Small intestine (tissue), 7 donors: ENCODE measurements around the gene FABP3. TPM values are rescaled to one million over a fixed set of nuclear protein-coding genes. Genes with fewer than 3 reads are reported as not detected.

Experiments
- DNase-seq, 2 donors: peaks; one replicate each; pipeline versions ENCODE4 v3.0.0 to v3.0.0-alpha.2; 2013
- FAIRE-seq: peaks from 2 replicates; lab custom pipeline; 2012; peaks lifted over from hg19 to GRCh38; lab: Jason Lieb, UNC
- H3K27ac ChIP-seq, 3 donors: one replicate each; pipeline ENCODE4 v1.5.1; 2013; ENCODE audit warnings: low read length in 2 of 3, mild to moderate bottlenecking in 2 of 3, control low read depth in 1 of 3, inconsistent platforms in 1 of 3, low read depth in 1 of 3, moderate library complexity in 1 of 3
- H3K27me3 ChIP-seq, 3 donors: one replicate each; pipeline ENCODE4 v1.6.1; 2013; ENCODE audit warnings: low read length in 3 of 3, inconsistent platforms in 1 of 3; ENCODE audit not compliant: control insufficient read depth in 3 of 3, insufficient read depth in 3 of 3
- H3K36me3 ChIP-seq, 3 donors: one replicate each; pipeline ENCODE4 v1.6.1; 2013; ENCODE audit warnings: low read length in 3 of 3, inconsistent platforms in 1 of 3, low read depth in 1 of 3, mild to moderate bottlenecking in 1 of 3, moderate library complexity in 1 of 3; ENCODE audit not compliant: control insufficient read depth in 3 of 3, insufficient read depth in 2 of 3
- H3K4me1 ChIP-seq, 3 donors: one replicate each; pipeline ENCODE4 v1.6.1; 2013; ENCODE audit warnings: low read length in 2 of 3, inconsistent platforms in 1 of 3, low read depth in 1 of 3, mild to moderate bottlenecking in 1 of 3, moderate library complexity in 1 of 3; ENCODE audit not compliant: control insufficient read depth in 3 of 3, insufficient read depth in 2 of 3
- H3K4me3 ChIP-seq, 3 donors: one replicate each; pipeline ENCODE4 v1.5.1; 2013; ENCODE audit warnings: low read length in 3 of 3, control low read depth in 1 of 3, inconsistent platforms in 1 of 3, low read depth in 1 of 3, mild to moderate bottlenecking in 1 of 3, moderate library complexity in 1 of 3
- H3K9me3 ChIP-seq, 2 donors: one replicate each; pipeline ENCODE4 v1.6.1; 2013; ENCODE audit warnings: low read depth in 1 of 2, low read length in 1 of 2; ENCODE audit not compliant: control insufficient read depth in 2 of 2, insufficient read depth in 1 of 2
- WGBS, 3 donors: extraction: QIAGEN DNeasy Blood & Tissue Kit; methylation state at CpG; one replicate each; pipeline ENCODE4 v1.1.7; 2013; 5-methylcytosine and 5-hydroxymethylcytosine counted together
- polyA plus RNA-seq, 4 donors: library from polyadenylated mRNA; stranded (reverse) in 3 of 4; unstranded in 1 of 4; fragments of 200-250 nt in 3 of 4; fragments of 120-200 nt in 1 of 4; gene quantifications; one replicate each; pipeline versions ENCODE4 v1.2.1 to v1.2.3, GENCODE V29; 2013
- donor health status: healthy with polysubstance abuse.
- donor health status: control.
- donor health status: control.
- donor health status: Bipolar disorder and iron deficiency.
- donor health status: healthy.

FABP3 gene
- polyA plus RNA-seq, 4 donors, result 10.7 to 63.8 (median 20.2) TPM

DNA sequence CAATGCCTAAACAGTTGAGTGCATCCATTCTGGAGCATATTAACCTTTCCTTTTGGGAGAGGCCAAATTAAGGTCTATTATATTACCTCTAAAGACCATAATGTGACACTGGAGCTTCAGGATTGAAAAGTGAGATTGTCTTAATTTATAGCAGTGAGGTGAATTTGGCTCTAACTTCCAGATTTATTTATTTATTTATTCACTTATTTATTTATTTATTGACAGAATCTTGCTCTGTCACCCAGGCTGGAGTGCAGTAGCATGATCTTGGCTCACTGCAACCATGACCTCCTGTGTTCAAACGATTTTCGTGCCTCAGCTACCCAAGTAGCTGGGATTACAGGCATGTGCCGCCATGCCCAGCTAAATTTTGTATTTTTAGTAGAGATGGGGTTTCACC, 57.0 kb downstream of the FABP3 start:
- H3K4me1 ChIP-seq, result no peaks in the 10 kb centered on the region
- H3K27me3 ChIP-seq, result no peaks in the 10 kb centered on the region
- H3K36me3 ChIP-seq, result peaks cover 0 to 28% (median 3%) of the 10 kb centered on the region in 3 donors
- H3K27ac ChIP-seq, result no peak overlapping the region
- peaks cover 0 to 2% of the 10 kb centered on the region in 2 donors for H3K9me3 ChIP-seq
- no peak for FAIRE-seq
- WGBS, 3 donors, result 97 to 100% (median 98%) methylated on average over 3 of the region's 3 CpGs
- no peak for DNase-seq
- H3K4me3 ChIP-seq, result no peak overlapping the region

Other genes with a start within 250 kb of the FABP3 start
- gene NKAIN1, start 133.2 kb downstream of the FABP3 start, polyA plus RNA-seq, result under 1 TPM in 2 of 4 donors, not detected in 2; 0.27 to 0.94 TPM
- 10 to 100 TPM; 14.8 to 44.3 (median 27.6) TPM for gene SNRNP40, start 76.3 kb downstream of the FABP3 start, polyA plus RNA-seq
- gene ZCCHC17, start 76.0 kb downstream of the FABP3 start, polyA plus RNA-seq, result 10 to 100 TPM; 21.1 to 28.1 (median 24.5) TPM
- gene SERINC2, start 40.1 kb upstream of the FABP3 start, polyA plus RNA-seq, result 100 to 1,000 TPM in 2 of 4 donors, 10 to 100 TPM in 2; 54.7 to 179 (median 102) TPM
- 10 to 100 TPM; 18.4 to 92.3 (median 39.7) TPM for gene TINAGL1, start 203.4 kb upstream of the FABP3 start, polyA plus RNA-seq
- under 1 TPM in 2 of 4 donors, not detected in 2; 0.06 to 0.10 TPM for gene HCRTR1, start 244.6 kb upstream of the FABP3 start, polyA plus RNA-seq